ENCODE data around the gene CREBBP. TPM values are rescaled to one million over a fixed set of nuclear protein-coding genes. Genes with fewer than 3 reads are reported as not detected.

Gene CREBBP
- total and polyA plus RNA-seq, 2 donors (not counting 3 experiments of a cell fraction or from before 2014, with no cell fraction given) = 13.8 to 72.7 TPM

- Histone ChIP-seq H3K9me3 (replicated peaks; ENCODE audit: control insufficient read depth, insufficient read depth, low read length) (no peaks in the 10 kb centered on the region), H2AFZ (ENCODE audit: low read depth, low read length) (no peak overlapping the region), H3K4me1 (ENCODE audit: control insufficient read depth, extremely low read depth, insufficient read depth, low read length) (peaks cover 10% of the 10 kb centered on the region), H3K4me3 (replicated peaks in 1 of 3; ENCODE audit: insufficient read depth in 1 of 3, low read depth in 1 of 3, low read length in 3 of 3) (no peak overlapping the region), H3K9ac (replicated peaks; ENCODE audit: extremely low read depth, insufficient read depth, low read length) (no peak overlapping the region), H3K27ac (ENCODE audit: insufficient read depth, low read depth, low read length) (no peak overlapping the region), H3K27me3 (ENCODE audit: control insufficient read depth in 2 of 2, insufficient read depth in 2 of 2, low read length in 2 of 2) (no peaks in the 10 kb centered on the region), H4K20me1 (replicated peaks; ENCODE audit: control insufficient read depth, extremely low read depth, insufficient read depth, low read length) (no peaks in the 10 kb centered on the region), H3K9me1 (replicated peaks; ENCODE audit: control insufficient read depth, extremely low read depth, insufficient read depth, low read length) (no peaks in the 10 kb centered on the region), H3K4me2 (ENCODE audit: insufficient read depth, low read length) (no peak overlapping the region), H3K36me3 (ENCODE audit: control insufficient read depth in 2 of 2, extremely low read depth in 1 of 2, insufficient read depth in 2 of 2, low read length in 2 of 2) (peaks cover 0 to 6% of the 10 kb centered on the region in 2 experiments), H3K79me2 (ENCODE audit: control insufficient read depth, insufficient read depth, low read length) (peaks cover 71% of the 10 kb centered on the region)
- CTCF ChIA-PET = interaction anchor here (1.4 to 2.2 kb wide), 2 partner anchors 12 to 23 kb away, joined by 3 to 9 read pairs; no protein-coding TSS in a partner anchor
- TF ChIP-seq JUN (IDR thresholded peaks at IDR 0.05; ENCODE audit: borderline replicate concordance, insufficient read depth, insufficient read length, low read depth) (no peak), MAX (IDR thresholded peaks at IDR 0.05; ENCODE audit: insufficient read depth, insufficient read length) (no peak), CTCF (IDR thresholded peaks at IDR 0.05; ENCODE audit: extremely low read depth in 1 of 2, insufficient read depth in 1 of 2, low read depth in 1 of 2, low read length in 2 of 2) (no peak), GATA2 (IDR thresholded peaks at IDR 0.05; ENCODE audit: insufficient read depth, insufficient read length, low read depth, low read length) (no peak), FOS (IDR thresholded peaks at IDR 0.05; ENCODE audit: borderline replicate concordance, insufficient read depth, low read length) (no peak), EZH2 (IDR thresholded peaks at IDR 0.05; ENCODE audit: borderline replicate concordance, low read depth, low read length, severe bottlenecking) (no peak), POLR2A (IDR thresholded peaks at IDR 0.05; ENCODE audit: low read depth, low read length) (no peak)
- intact Hi-C loops (cut with micrococcal nuclease) (no loop called here), dilution Hi-C loops (cut with MboI; ENCODE audit: extremely low pct_ligation_motif_present, low sequenced_read_pairs) (no loop called here)
- BruUV-seq (replicated peaks) = no TSS peak
- FAIRE-seq (no peak), DNase-seq (ENCODE audit: low read depth, low spot score) (no peak)
- POLR2A ChIA-PET = interaction anchor here (1.3 kb wide), 1 partner anchor 13 kb away, joined by 3 read pairs; no protein-coding TSS in a partner anchor
Measured at GRCh38 chr16:3712861-3713372, 167.6 kb downstream of the CREBBP start.

All from endothelial cell of umbilical vein (primary cell).